ENCODE data around the gene KIAA1755.

DNA sequence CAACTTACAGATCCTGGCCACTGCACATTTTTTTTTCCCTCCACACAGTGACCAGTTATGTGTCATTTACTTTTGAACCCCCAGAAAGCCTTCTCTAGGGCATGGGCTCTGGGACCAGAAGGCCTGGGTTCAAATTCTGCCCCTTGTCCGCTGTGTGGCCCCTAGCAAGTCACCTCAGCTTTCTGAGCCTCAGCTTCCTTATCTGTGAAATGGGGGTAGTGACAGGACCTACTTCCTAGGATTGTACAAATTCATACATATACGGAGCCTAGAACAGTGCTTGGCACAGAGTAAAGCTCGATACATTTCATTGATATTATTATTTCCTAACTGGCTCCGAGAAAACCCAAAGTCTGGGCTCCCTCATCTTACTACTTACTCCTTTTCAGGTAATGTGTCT, 45.0 kb upstream of the KIAA1755 start:
- TF ChIP-seq, protein P1, sequence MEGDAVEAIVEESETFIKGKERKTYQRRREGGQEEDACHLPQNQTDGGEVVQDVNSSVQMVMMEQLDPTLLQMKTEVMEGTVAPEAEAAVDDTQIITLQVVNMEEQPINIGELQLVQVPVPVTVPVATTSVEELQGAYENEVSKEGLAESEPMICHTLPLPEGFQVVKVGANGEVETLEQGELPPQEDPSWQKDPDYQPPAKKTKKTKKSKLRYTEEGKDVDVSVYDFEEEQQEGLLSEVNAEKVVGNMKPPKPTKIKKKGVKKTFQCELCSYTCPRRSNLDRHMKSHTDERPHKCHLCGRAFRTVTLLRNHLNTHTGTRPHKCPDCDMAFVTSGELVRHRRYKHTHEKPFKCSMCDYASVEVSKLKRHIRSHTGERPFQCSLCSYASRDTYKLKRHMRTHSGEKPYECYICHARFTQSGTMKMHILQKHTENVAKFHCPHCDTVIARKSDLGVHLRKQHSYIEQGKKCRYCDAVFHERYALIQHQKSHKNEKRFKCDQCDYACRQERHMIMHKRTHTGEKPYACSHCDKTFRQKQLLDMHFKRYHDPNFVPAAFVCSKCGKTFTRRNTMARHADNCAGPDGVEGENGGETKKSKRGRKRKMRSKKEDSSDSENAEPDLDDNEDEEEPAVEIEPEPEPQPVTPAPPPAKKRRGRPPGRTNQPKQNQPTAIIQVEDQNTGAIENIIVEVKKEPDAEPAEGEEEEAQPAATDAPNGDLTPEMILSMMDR (conservative IDR thresholded peaks at IDR 0.05; ENCODE audit: low read depth, low read length): no peak
- TF ChIP-seq EZH2 (IDR thresholded peaks at IDR 0.05; ENCODE audit: borderline replicate concordance, low read depth, low read length, poor library complexity, severe bottlenecking): no peak
